SK-N-SH (cell line): ENCODE measurements around the gene CSNK1E.

Experiments used
- FOXM1 ChIP-seq: IDR thresholded peaks from 2 replicates; pipeline ENCODE4 v1.4.0; 2012; ENCODE audit warnings: low read depth, mild to moderate bottlenecking
- JUND ChIP-seq: IDR thresholded peaks from 2 replicates; pipeline ENCODE4 v1.4.0; 2012
- RCOR1 ChIP-seq: fragments of 150-350 bp; IDR thresholded peaks from 2 replicates; pipeline ENCODE4 v1.6.1; 2017; ENCODE audit warnings: antibody characterized with exemption, low read length
- SIN3A ChIP-seq: IDR thresholded peaks from 2 replicates; pipeline ENCODE4 v1.6.1; 2012; ENCODE audit warnings: low read depth, mild to moderate bottlenecking, low read length, moderate library complexity, borderline replicate concordance
- TF ChIP-seq, protein P1 (sequence below): fragments of 200-600 bp; sonication (generic); IDR thresholded peaks from 2 replicates; pipeline ENCODE4 v1.6.1; 2017; ENCODE audit warnings: antibody characterized with exemption, mild to moderate bottlenecking, moderate library complexity

GRCh38 chr22:38240734-38241252 lies 76.4 kb downstream of the CSNK1E start:
- TF ChIP-seq, protein P1, sequence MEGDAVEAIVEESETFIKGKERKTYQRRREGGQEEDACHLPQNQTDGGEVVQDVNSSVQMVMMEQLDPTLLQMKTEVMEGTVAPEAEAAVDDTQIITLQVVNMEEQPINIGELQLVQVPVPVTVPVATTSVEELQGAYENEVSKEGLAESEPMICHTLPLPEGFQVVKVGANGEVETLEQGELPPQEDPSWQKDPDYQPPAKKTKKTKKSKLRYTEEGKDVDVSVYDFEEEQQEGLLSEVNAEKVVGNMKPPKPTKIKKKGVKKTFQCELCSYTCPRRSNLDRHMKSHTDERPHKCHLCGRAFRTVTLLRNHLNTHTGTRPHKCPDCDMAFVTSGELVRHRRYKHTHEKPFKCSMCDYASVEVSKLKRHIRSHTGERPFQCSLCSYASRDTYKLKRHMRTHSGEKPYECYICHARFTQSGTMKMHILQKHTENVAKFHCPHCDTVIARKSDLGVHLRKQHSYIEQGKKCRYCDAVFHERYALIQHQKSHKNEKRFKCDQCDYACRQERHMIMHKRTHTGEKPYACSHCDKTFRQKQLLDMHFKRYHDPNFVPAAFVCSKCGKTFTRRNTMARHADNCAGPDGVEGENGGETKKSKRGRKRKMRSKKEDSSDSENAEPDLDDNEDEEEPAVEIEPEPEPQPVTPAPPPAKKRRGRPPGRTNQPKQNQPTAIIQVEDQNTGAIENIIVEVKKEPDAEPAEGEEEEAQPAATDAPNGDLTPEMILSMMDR = no peak
- TF ChIP-seq JUND (peak; percentile 40), SIN3A (0 out of 2 replicates have a peak, but pooled peaks have one; percentile 32), RCOR1 (no peak), FOXM1 (no peak)
